Measurements from ENCODE around the gene SH3BP5. TPM values are rescaled to one million over a fixed set of nuclear protein-coding genes. Genes with fewer than 3 reads are reported as not detected.

Gene SH3BP5
- total RNA-seq, 1 donor from 2014 or later: 5.2 TPM

GRCh38 chr3:15281817-15282216 lies 50.6 kb downstream of the SH3BP5 start:
- no peak for TF ChIP-seq CTCF (conservative IDR thresholded peaks at IDR 0.05)
- no peak overlapping the region for H3K4me3 Mint-ChIP-seq
- no peaks in the 10 kb centered on the region for H3K27me3 Mint-ChIP-seq (ENCODE audit: low read depth)
- no peaks in the 10 kb centered on the region for H3K4me1 Mint-ChIP-seq
- no peak for DNase-seq (ENCODE audit: low read depth, low spot score)
- H3K27ac Mint-ChIP-seq (ENCODE audit: unreplicated experiment): no peak overlapping the region
- no peaks in the 10 kb centered on the region for H3K9me3 Mint-ChIP-seq
- H3K36me3 Mint-ChIP-seq (ENCODE audit: low read depth): no peaks in the 10 kb centered on the region

- Mint-ChIP-seq H3K4me1 (no peaks in the 10 kb centered on the region), H3K9me3 (no peaks in the 10 kb centered on the region), H3K27me3 (ENCODE audit: low read depth) (no peaks in the 10 kb centered on the region), H3K27ac (ENCODE audit: unreplicated experiment) (peak overlapping the region; percentile 71), H3K36me3 (ENCODE audit: low read depth) (no peaks in the 10 kb centered on the region), H3K4me3 (no peak overlapping the region)
- no peak for TF ChIP-seq CTCF (conservative IDR thresholded peaks at IDR 0.05)
- no peak for DNase-seq (ENCODE audit: low read depth, low spot score)
Measured at GRCh38 chr3:15280853-15281532, 51.4 kb downstream of the SH3BP5 start.

- H3K4me3 Mint-ChIP-seq: no peak overlapping the region
- H3K27me3 Mint-ChIP-seq (ENCODE audit: low read depth): no peaks in the 10 kb centered on the region
- no peak overlapping the region for H3K27ac Mint-ChIP-seq (ENCODE audit: unreplicated experiment)
- H3K9me3 Mint-ChIP-seq: no peaks in the 10 kb centered on the region
- no peak for TF ChIP-seq CTCF (conservative IDR thresholded peaks at IDR 0.05)
- no peaks in the 10 kb centered on the region for H3K36me3 Mint-ChIP-seq (ENCODE audit: low read depth)
- no peaks in the 10 kb centered on the region for H3K4me1 Mint-ChIP-seq
- no peak for DNase-seq (ENCODE audit: low read depth, low spot score)
Measured at GRCh38 chr3:15279671-15280402, 52.5 kb downstream of the SH3BP5 start.

- H3K36me3 Mint-ChIP-seq (ENCODE audit: low read depth): no peaks in the 10 kb centered on the region
- no peaks in the 10 kb centered on the region for H3K4me1 Mint-ChIP-seq
- no peaks in the 10 kb centered on the region for H3K9me3 Mint-ChIP-seq
- H3K4me3 Mint-ChIP-seq: no peak overlapping the region
- no peak for DNase-seq (ENCODE audit: low read depth, low spot score)
- H3K27me3 Mint-ChIP-seq (ENCODE audit: low read depth): no peaks in the 10 kb centered on the region
- no peak for TF ChIP-seq CTCF (conservative IDR thresholded peaks at IDR 0.05)
- no peak overlapping the region for H3K27ac Mint-ChIP-seq (ENCODE audit: unreplicated experiment)
Measured at GRCh38 chr3:15279205-15279604, 53.2 kb downstream of the SH3BP5 start.

- Mint-ChIP-seq H3K4me1 (no peaks in the 10 kb centered on the region), H3K27me3 (ENCODE audit: low read depth) (no peaks in the 10 kb centered on the region), H3K9me3 (no peaks in the 10 kb centered on the region), H3K36me3 (ENCODE audit: low read depth) (no peaks in the 10 kb centered on the region), H3K27ac (ENCODE audit: unreplicated experiment) (no peak overlapping the region), H3K4me3 (no peak overlapping the region)
- DNase-seq (ENCODE audit: low read depth, low spot score): no peak
- TF ChIP-seq CTCF (conservative IDR thresholded peaks at IDR 0.05): no peak
Measured at GRCh38 chr3:15277861-15278500, 54.4 kb downstream of the SH3BP5 start.
